GM10266 (cell line): Measurements from ENCODE around the gene PI4KA.
A peak's percentile ranks its signal among the peaks of the same experiment; 100 is the strongest.
"Not testable (repeated sequence)": the region's sequence is repeated elsewhere in the genome, so short reads cannot be mapped to it uniquely, and the experiment has no call there.

ENCODE experiments used
- DNase-seq: peaks from one replicate; pipeline ENCODE4 v3.0.0; 2012; ENCODE audit errors: extremely low spot score
- TF ChIP-seq, protein P1 (sequence below): IDR thresholded peaks from 2 replicates; pipeline ENCODE4 v1.5.1; 2012; ENCODE audit warnings: mild to moderate bottlenecking, low read depth; ENCODE audit not compliant: control insufficient read depth, insufficient read depth; ENCODE audit errors: missing control alignments

Gene PI4KA

DNA sequence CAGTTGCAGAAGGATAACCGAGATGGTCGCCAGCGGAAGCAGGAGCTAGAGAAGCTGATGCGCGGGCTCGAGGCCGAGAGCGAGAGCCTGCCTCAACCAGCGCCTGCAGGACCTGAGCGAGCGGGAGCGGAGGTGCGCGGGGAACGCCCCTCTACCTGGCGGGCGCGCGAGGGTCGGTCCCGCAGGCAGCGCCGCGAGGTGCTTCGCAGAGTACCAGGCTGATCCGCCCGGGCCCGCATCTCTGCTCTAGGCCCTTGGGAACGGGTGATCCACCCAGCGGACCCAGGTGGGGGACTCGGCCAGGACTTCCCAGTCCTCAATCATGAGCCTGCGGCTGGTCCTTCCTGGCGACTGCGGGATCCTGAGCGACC, 156.5 kb downstream of the PI4KA start:
- not testable (repeated sequence) for DNase-seq

DNA sequence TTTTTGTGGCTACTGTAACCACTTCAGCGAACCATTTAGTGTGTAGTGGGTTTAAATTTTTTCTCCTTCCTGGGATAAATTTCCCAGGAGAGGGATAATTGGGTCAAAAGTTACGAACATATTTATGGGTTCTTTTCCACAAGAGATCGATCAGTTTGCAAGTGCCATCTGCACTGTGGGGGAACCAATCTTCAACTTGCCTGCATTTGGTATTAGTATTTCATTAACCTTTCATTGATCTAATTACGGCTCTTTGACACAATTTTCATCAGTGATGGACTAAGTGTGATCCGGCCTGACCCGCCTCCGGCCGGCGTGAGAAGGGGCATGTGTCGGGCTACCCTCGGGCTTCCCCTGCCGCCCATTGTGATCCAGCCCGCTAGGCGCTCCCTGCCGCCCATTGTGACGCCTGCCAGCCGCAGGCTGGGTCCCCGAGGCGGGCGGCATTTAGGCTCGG, 156.9 kb downstream of the PI4KA start:
- not testable (repeated sequence) for DNase-seq

DNA sequence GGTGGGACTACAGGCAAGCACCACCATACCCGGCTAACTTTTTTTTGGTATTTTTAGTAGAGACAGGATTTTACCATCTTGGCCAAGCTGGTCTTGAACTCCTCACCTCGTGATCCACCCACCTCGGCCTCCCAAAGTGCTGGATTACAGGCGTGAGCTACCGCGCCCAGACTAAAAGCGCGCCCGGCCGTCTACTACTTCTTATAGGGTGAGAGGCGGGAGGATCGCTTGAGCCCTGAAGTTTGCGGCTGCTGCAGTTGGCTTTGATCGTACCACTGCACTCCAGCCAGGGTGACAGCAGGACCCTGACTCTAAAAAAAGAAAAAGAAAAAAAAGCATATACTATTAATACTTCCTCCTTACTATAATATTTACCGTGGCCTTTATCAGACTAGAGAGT, 158.3 kb downstream of the PI4KA start:
- DNase-seq: not testable (repeated sequence)

DNA sequence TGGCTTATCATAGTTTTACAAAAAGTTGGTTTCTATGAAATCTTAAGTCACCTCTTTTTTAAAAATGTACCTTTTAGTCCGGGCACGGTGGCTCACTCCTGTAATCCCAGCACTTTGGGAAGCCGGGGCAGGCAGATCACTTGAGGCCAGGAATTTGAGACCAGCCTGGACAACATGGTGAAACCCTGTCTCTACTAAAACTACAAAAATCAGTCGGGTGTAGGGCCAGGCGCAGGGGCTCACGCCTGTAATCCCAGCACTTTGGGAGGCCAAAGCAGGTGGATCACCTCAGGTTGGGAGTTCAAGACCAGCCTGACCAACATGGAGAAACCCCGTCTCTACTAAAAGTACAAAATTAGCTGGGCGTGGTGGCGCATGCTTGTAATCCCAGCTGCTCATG, 158.8 kb downstream of the PI4KA start:
- DNase-seq: not testable (repeated sequence)

DNA sequence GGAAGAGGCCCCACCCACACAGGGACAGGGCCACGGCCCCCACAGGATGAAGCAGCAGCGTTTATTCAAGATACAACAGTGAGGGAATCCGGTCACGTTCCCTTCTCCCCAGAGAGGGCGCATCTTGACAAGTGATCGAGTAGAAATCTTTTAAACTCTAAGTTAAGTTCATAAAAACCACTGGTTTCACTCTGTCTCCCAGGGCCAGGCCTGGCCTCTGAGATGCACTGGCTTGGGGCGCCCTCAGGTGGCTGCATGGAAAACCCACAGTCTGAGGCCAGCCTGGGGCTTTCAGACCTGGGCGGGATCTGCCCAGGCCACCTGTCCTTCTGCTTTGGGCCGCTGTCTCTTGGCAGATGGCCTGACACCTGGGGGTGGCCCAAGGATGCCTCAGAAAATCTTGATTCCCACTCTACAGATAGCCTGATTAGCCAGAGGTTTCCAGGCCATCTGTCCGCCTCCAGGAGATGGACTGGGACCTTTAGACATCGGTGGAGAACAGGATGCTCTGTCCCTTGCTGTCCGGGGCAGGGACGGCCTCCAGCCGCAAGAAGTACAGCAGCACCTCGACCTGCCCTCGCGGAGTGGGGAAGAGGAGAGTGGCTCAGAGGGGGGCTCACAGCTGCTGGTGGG, 161.0 kb downstream of the PI4KA start:
- DNase-seq: peak; percentile 69
- TF ChIP-seq, protein P1, sequence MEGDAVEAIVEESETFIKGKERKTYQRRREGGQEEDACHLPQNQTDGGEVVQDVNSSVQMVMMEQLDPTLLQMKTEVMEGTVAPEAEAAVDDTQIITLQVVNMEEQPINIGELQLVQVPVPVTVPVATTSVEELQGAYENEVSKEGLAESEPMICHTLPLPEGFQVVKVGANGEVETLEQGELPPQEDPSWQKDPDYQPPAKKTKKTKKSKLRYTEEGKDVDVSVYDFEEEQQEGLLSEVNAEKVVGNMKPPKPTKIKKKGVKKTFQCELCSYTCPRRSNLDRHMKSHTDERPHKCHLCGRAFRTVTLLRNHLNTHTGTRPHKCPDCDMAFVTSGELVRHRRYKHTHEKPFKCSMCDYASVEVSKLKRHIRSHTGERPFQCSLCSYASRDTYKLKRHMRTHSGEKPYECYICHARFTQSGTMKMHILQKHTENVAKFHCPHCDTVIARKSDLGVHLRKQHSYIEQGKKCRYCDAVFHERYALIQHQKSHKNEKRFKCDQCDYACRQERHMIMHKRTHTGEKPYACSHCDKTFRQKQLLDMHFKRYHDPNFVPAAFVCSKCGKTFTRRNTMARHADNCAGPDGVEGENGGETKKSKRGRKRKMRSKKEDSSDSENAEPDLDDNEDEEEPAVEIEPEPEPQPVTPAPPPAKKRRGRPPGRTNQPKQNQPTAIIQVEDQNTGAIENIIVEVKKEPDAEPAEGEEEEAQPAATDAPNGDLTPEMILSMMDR: peak; percentile 76

DNA sequence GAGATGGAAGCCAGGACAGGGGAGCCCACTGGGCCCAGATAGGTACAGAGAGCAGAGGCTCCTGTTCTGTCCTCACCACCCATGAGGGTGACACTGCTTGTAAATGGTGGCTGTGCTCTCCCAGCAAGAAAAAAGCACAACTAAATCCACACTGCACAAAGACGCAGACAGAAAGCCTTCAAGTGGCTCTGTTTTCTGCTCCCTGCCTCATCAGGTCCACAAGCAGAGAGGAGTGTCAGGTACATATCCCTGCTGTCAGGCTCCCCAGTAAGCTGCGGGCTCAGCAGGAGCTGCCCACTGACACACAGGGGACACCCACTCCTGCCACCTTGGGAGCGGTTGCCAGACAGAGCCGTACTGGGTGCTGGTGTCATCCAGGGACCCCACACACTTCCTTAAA, 162.6 kb downstream of the PI4KA start:
- not testable (repeated sequence) for DNase-seq

DNA sequence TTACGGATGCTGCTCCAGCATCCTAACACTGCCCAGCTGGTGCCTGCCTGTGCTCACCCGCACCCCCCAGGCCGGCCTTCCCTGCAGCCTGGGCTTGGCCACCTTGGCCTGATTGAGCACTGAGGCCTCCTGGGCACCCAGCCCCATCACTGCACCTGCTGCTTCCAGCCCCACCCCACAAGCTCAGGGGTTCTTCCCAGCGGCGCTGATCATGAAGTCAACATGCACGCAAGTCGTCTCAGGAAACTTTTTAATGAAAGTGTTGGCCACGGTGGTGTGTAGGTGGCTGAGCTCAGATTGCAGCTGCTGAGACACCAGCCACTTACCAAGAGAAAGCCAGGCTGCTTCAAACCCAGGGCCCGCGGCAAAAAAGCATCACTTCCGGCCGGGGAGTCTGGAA, 163.4 kb downstream of the PI4KA start:
- DNase-seq: not testable (repeated sequence)

DNA sequence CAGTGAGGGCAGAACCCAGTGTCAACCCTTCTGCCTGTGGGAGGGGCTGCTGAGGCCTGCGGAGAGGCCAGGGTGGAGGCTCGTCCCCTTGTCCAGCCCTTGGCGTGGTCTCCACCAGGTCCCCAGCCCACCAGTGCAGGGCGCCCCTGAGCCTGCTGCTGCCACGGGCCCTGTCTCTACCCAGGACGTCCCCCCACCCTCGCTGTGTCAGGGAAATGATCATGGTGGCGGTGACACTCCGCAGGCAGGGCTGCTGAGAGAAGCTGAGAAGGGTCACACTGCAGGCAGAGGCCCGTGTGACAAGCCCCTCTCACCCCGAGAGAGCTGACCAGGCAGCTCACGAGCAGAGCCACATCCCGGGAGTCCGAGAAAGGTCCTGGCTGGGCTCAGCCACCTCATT, 164.4 kb downstream of the PI4KA start:
- DNase-seq: not testable (repeated sequence)

DNA sequence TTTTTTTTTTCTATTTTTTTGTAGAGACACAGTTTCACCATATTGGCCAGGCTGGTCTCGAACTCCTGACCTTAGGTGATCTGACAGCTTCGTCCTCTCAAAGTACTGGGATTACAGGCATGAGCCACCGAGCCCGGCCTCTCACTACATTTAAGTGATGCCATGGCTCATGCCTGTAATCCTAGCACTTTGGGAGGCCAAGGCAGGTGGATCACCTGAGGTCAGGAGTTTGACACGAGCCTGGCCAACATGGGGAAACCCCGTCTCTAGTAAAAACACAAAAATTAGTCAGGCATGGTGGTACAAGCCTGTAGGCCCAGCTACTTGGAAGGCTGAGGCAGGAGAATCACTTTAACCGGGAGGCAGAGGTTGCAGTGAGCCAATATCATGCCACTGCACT, 165.7 kb downstream of the PI4KA start:
- DNase-seq: not testable (repeated sequence)

DNA sequence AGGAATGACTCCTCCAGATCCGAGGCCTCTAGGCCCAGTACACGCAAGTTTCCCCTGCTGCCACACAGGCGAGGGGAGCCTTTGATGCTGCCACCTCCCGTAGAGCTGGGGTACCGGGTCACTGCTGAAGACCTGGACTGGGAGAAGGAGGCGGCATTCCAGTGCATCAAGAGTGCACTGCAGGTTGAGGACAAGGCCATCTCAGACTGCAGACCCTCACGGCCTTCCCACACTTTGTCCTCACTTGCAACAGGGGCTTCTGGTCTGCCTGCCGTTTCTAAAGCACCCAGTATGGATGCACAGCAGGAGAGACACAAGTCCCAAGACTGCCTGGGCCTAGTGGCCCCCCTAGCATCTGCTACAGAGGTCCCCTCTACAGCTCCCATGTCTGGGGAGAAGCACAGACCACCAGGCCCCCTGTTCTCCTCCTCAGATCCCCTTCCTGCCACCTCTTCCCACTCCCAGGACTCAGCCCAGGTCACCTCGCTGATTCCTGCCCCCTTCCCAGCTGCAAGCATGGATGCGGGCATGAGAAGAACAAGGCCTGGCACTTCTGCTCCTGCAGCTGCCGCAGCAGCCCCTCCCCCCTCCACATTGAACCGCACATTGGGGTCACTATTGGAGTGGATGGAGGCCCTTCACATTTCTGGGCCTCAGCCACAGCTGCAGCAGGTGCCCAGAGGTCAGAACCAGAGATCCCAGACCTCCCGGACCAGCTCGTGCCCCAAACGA, 167.9 kb downstream of the PI4KA start:
- DNase-seq: not testable (repeated sequence)

DNA sequence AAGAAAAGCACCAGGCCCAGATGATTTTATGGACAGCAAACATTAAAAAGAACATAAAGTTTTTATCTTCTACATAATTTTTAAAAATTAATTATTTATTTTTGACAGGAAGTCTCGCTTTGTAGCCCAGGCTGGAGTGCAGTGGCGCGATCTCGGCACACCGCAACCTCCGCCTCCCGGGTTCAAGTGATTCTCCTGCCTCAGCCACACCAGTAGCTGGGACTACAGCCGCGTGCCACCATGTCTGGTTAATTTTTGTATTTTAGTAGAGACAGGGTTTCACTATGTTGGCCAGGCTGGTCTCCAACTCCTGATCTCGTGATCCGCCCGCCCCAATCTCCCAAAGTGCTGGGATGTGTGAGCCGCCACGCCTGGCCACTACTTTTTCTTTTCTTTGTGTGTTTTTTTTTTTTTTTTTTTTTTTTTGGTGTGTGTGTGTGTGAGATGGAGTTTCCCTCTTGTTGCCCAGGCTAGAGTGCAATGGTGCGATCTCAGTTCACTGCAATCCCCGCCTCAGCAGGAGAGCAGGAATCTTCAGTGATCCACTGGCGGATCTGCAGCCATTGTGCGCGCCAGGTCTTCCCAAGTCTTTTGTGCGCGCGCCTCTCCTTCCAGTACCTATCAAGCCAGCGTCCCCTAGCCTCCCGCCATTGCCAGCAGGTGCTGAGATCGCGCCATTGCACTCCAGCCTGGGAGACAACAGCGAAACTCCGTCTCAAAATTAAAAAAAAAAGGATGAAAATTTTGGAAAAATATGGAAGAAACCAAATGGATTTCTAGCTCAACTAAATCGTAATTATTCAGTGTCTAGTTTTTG, 171.0 kb downstream of the PI4KA start:
- not testable (repeated sequence) for DNase-seq

DNA sequence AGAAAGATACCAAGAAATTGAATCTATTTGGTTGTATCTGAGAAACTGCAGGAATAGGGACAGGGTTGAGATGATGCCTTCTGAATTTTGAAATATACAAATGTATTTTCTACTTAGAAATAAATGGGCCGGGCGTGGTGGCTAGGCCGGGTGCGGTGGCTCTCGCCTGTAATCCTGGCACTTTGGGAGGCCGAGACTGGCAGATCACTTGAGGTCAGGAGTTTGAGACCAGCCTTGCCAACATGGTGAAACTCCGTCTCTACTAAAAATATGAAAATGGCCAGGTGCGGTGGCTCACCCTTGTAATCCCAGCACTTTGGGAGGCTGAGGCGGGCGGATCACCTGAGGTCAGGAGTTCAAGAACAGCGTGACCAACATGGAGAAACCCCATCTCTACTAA, 172.8 kb downstream of the PI4KA start:
- not testable (repeated sequence) for DNase-seq

DNA sequence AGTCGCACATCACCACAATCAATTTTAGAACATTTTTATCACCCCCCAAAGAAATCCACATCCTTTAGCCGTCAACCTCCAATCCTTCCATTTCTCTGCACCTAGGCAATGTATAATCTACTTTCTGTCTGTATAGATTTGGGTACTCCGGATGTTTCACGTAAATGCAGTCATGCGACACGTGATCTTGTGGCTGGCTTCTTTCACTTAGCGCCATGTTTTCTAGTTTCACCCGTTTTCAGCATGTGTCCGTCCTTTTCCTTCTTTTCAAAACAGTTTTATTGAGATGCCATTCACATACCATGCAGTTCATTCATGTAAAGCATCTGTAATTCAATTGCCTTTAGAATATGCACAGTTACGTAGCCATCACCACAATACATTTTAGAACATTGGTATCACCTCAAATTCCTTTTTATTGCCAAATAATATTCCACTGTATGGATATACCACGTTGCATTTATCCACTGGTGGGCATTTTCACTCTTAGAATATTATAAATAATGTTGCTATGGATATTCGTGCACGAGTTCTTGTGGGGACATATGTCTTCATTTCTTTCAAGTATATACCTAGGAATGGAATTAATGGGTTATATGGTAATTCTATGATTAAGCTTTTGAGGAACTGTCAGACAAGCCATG, 179.7 kb downstream of the PI4KA start:
- not testable (repeated sequence) for DNase-seq

DNA sequence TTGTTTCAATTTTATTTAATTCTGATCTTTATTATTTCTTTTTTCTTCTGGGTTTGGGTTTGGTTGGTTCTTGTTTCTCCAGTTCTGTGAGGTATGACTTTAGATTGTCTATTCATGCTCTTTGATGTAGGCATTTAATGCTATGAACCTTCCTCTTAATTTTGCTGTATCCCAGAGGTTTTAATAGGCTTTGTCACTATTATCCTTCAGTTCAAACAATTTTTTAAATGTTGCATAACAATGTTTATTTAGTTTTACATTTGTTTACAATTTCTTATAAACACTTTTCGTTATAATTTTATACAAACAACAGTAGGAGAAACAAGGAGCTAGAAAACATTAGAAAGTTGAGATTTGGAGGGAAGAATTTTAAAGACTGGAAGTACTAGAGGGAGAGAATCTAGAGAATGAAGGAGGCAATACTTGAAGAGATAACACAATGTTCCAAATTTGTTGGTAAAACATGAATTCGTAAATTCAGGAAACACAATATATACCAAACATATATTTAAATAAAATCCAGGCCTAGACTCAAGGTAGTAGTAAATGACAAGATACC, 180.8 kb downstream of the PI4KA start:
- TF ChIP-seq, protein P1: no peak
- DNase-seq: no peak

DNA sequence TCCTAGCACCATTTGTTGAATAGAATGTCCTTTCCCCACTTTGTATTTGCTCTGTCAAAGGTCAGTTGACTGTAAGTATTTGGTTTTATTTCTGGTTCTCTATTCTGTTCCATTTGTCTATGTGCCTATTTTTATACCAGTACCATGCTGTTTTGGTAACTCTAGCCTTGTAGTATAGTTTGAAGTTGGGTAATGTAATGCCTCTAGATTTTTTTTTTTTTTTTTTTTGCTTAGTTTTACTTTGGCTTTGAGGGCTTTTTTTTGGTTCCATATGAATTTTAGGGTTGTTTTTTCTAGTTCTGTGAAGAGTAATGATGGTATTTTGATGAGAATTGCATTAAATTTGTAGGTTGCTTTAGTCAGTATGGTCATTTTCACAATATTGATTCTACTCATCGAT, 183.0 kb downstream of the PI4KA start:
- DNase-seq: not testable (repeated sequence)
